ENCODE measurements around the gene CHST1. TPM values are rescaled to one million over a fixed set of nuclear protein-coding genes. Genes with fewer than 3 reads are reported as not detected.

The CHST1 gene
- total and polyA plus RNA-seq, 10 of the 15 experiments (the other 5 are each of a cell fraction or from before 2014, with no cell fraction given) = not detected

- Histone ChIP-seq H3K36me3 (ENCODE audit: control insufficient read depth in 2 of 2, insufficient read depth in 2 of 2, low read length in 1 of 2) (no peaks in the 10 kb centered on the region), H3K9me3 (replicated peaks; ENCODE audit: control insufficient read depth, insufficient read depth, low read length) (no peaks in the 10 kb centered on the region), H3K9ac (ENCODE audit: control insufficient read depth, insufficient read depth, low read length) (no peak overlapping the region), H3K4me3 (no peak overlapping the region), H3K27ac (ENCODE audit: control insufficient read depth, insufficient read depth) (no peak overlapping the region), H3K4me2 (ENCODE audit: control insufficient read depth, insufficient read depth) (no peak overlapping the region), H2AFZ (ENCODE audit: control insufficient read depth, low read depth, low read length) (no peak overlapping the region), H4K20me1 (ENCODE audit: control insufficient read depth, insufficient read depth) (no peaks in the 10 kb centered on the region), H3K4me1 (ENCODE audit: control insufficient read depth, insufficient read depth, low read length) (no peaks in the 10 kb centered on the region), H3K79me2 (ENCODE audit: control insufficient read depth, insufficient read depth, low read length) (no peaks in the 10 kb centered on the region), H3K27me3 (replicated peaks in 1 of 2; ENCODE audit: control insufficient read depth in 2 of 2, insufficient read depth in 2 of 2, low read length in 1 of 2) (peaks cover 0 to 2% of the 10 kb centered on the region in 2 experiments; a peak in 2 of 4 replicates)
- in situ Hi-C loops (cut with MboI) (no loop called here), intact Hi-C loops (cut with micrococcal nuclease; ENCODE audit: unreplicated experiment) (no loop called here)
- ChIA-PET SMC1A (ENCODE audit: uncharacterized antibody, unreplicated experiment) (no interaction called here), RAD21 (ENCODE audit: unreplicated experiment) (no interaction called here), POLR2A (no interaction called here), CTCF (interaction anchor here (1.0 to 1.3 kb wide), 3 partner anchors 56 to 342 kb away, joined by 3 to 4 read pairs (median 3); no protein-coding TSS in a partner anchor)
- WGBS (ENCODE audit: insufficient coverage, insufficient replicate concordance, low lambda C conversion rate, missing lambda C conversion rate) = 28% methylated on average over 2 of the region's 2 CpGs
- no peak for DNase-seq (ENCODE audit: low read depth, low spot score)
- no TSS peak for BruUV-seq (replicated peaks)
- no peak for FAIRE-seq
- no peak for TF ChIP-seq POLR2AphosphoS2 (IDR thresholded peaks at IDR 0.05; ENCODE audit: low read depth, low read length)
- no peak for TF ChIP-seq HCFC1 (IDR thresholded peaks at IDR 0.05; ENCODE audit: low read length)
- no peak for TF ChIP-seq ZBTB11 (CRISPR knock-in tag; IDR thresholded peaks at IDR 0.05)
- TF ChIP-seq ELK1 (IDR thresholded peaks at IDR 0.05; ENCODE audit: low read depth, low read length) = no peak
- no peak for TF ChIP-seq RELA (IDR thresholded peaks at IDR 0.05; ENCODE audit: borderline replicate concordance, partially characterized antibody)
- TF ChIP-seq CHD4 (IDR thresholded peaks at IDR 0.05) = no peak
- no peak for TF ChIP-seq PAX5 (IDR thresholded peaks at IDR 0.05; ENCODE audit: borderline replicate concordance, low read depth, low read length)
- TF ChIP-seq RBBP5 (conservative IDR thresholded peaks at IDR 0.05) = no peak
- ATAC-seq = no peak
Observed at GRCh38 chr11:45713573-45713972, 48.2 kb upstream of the CHST1 start.
